Stimulated activated CD8-positive, alpha-beta memory T cell treated with anti-CD3 and anti-CD28 coated beads, Interleukin-4, amount 100 ng/mL, for 4 hours (primary cell): ENCODE data around the gene DHPS.
A peak's percentile ranks its signal among the peaks of the same experiment; 100 is the strongest.
"Not testable (repeated sequence)": the region's sequence is repeated elsewhere in the genome, so short reads cannot be mapped to it uniquely, and the experiment has no call there.

ENCODE experiments used
- DNase-seq, 2 donors: peaks; one replicate each; pipeline ENCODE4 v3.0.0-alpha.2; 2020; ENCODE audit warnings: low read depth in 2 of 2, low spot score in 1 of 2

The DHPS gene

DNA sequence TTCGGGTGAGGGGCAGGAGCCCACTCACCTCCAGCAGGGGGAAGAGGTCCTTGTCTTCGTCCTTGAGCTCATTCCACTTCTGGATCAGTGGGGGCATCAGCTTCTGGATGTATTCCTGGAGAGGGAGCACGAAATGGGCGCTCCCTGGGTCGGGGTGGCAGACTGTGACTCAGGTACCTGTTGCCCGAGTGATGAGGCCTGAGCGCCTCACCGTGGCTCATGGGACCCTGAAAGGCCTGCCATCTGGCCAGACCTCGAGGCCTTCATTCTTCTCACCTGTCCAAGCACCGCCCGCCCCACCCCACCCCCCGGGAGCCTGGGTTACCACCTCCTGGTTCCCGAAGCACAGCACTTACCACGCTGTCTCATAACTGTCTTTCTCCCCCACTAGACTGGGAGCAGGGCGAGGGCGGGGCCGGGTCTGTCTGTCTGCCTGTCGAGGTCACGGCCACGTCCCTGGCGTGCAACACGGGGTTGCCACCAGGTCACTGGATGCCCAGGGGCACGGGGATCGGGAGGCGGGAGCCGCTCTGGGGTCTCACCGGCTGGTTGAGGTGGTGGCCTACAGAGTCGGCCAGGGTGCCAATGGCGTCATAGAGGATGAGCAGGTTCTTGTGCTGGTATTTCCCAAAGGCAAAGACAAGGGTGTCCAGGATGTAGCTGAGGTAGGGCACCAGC is 24.1 kb upstream of the DHPS start:
- DNase-seq, result no peak

DNA sequence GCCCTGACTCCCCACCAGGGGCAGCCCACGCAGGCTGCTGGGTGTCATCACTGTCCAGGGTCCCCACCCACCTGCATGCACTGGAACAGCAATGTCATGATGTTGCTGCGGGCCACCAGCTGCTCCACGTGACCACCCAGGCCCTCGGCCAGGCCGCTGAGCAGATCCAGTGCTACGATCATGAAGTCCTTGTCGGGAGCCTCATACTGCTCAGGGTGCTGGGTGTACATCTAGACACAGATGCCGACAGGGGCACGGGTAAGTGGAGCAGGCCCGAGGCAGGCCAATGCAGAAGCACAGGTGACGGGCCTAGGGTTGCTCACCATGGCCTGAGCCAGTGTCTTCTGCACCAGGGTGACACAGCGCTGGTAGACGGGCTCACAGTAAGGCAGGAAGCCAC is 23.5 kb upstream of the DHPS start:
- no peak for DNase-seq

DNA sequence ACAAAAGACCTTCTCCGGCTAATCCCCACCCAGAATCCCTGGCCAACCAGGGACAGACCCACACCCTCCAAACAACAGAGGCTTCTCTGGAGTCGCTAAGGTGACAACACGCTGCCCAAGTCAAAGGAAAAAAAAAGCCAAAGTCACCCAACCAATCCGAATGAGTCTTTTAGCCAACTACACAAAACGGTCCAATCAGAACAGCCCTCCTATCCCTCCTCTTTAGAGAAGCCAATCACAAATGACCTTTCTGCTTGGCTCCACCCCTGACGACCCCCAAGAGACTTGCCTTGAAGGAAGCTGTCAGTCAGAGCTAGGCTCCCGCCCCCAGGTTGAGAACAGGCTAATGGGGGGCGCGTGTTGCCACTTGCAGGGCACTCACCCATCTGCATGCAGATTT is 21.4 kb upstream of the DHPS start:
- DNase-seq, result no peak

DNA sequence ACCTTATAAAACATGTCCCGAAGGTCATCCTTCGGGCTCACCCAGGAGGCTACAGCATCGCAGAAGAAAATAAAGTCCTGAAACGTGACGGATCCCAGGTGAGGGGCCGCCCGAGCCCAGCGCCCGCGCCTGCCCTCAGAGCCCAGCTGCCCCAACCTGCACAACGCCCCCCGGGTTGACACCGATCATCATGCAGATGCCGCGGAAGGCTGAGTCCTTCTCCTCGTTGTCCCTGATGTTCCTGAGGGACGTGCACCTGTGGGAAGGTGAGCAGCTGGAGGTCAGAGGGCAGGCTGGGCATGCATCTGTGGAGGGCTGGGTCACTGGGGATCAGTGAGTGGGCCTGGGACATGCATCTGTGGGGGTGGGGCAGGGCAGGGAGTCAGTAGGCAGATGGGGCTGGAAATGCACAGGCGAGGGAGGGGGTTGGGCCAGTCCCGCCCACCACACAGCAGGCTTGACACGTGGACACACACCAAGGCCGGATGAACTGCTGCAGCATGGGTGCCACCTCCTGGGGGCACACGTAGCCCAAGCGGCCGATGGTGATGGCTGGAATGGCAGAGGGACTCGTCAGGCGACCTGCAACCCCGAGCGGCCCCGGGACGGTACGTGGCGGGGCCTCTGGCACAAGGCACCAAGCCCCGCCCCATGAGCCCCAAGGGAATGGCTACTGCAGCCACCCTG is 20.1 kb upstream of the DHPS start:
- no peak for DNase-seq

DNA sequence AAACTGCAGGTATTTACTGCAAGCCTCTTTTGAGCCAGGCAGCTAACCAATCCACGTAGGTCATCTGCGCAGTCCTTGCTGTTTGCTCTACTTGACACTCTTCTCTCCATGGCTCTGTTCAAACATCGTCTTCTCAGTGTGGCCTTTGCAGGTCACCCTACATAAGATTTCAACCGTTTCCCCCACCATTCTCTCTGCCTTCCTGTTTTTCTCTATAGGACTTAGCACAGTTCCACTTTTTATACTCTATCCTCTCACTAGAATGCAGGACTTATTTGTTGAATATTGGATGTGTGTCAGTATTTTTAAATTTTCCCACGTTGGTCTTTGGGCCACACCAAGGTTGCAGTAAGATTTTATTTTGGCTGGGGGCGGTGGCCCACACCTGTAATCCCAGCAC is 16.5 kb upstream of the DHPS start:
- DNase-seq, result no peak

DNA sequence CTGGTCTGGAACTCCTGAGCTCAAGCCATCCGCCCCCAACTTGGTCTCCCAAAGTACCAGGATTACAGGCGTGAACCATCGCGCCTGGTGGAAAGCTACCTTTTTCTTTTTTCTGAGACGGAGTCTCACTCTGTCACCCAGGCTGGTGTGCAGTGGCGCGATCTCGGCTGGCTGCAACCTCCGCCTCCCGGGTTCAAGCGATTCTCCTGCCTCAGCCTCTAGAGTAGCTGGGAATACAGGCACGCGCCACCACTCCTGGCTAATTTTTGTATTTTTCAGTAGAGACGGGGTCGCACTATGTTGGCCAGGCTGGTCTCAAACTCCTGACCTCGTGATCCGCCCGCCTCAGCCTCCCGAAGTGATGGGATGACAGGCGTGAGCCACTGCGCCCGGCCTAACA is 15.7 kb upstream of the DHPS start:
- not testable (repeated sequence) for DNase-seq

DNA sequence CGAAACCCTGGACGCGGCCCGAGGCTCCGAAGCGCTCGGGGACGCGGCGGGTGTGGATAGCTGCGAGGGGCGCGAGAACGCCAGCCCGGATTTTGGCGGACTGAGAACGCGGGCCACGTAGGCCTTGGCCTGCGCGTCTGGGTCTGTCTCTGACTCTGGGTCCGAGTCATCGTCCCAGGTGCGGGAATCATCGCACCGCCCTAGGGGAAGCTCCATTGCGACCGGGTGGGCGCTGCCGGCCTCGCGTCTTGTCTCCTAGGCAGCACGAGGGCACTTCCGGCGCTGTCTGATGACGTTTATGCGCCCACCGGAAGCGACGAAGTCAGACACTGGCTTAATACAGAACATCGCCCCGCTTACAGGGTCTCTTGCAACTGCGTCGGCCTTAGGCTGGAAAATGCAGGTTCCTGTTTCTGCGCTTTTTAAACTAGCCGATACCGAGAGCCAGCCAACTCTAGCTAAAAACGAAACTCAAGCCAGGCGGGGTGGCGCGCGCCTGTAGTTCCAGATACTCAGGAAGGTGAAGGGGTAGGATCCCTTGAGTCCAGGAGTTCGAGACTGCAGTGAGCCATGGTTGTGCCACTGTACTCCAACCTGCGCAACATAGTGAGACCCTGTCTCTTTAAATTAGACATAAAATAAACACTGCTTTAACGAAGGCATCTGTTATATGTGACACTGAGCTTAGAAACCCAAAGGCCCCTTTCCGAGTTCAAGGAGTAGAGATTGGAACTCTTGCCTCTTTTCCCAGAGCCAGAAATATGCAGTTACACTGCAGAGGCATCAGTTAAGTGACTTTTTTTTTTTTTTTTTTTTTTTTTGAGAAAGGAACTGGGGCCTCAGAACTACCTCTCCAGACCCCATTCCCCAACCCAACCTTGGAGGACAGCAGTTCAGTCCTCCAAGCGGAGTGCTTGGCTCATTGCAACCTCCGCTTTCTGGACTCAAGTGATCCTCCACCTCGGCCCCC is 15.0 kb upstream of the DHPS start, which contains the start of gene FBXW9:
FBXW9 (minus strand) TSS at position 266 of the 970 bp plus-strand sequence; CDS start at position 216, 50 bp downstream.
- DNase-seq, result peak; percentile 95 to 99

DNA sequence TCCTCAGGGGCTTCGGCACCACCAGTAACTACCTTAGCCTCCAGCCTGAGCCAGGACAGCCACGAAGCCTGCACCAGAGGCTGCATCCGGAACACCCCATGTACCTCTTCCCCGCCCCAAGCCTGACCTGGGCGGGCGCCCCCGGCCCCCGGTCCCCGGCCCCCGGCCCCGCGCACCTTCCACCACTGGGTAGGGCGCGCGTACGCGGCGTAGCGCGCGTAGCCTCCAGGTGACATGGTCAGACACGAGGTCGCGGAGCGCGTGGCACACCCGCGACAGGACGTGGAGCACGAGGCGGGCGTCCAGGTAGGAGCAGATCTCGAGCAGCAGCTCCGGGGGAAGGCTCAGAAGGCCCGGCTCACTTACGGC is 14.3 kb upstream of the DHPS start:
- DNase-seq, result no peak

DNA sequence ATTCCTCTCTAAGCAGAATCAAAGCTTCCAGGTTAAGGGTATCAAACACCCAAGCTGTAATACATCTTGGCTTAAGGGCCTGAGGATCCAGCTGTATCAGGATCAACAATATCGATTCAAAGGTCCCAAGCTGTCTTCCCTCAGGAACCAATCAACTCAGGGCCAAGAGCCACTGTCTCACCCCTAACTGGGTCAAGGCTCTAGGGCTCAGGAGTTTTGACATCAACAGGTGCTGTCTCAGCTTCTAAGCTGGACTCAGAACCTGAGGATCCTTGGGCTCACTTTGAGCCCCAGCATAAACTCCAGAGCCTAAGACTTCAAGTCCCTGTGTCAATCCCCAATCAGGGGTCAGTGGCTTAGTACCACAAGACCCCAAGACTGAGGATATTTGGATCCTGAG is 13.8 kb upstream of the DHPS start:
- no peak for DNase-seq

DNA sequence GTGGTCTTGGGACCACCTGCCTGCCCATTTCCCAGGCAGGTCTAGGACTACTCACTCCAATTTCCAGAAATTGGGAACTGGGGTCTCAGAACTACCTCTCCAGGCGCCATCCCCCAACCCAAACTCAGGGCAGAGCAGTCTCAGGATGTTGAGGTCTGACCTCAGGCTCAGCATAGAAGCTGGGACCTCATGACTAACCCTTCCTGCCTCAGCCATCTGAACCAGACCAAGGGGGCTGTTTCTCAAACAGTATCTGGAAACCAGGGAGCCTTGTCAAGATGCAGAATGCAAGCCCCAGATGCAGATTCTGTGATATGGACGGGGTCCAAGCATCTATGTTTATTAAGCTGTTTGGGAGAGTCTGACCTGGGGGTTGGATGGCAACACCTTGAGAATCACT is 13.4 kb upstream of the DHPS start:
- DNase-seq, result no peak

DNA sequence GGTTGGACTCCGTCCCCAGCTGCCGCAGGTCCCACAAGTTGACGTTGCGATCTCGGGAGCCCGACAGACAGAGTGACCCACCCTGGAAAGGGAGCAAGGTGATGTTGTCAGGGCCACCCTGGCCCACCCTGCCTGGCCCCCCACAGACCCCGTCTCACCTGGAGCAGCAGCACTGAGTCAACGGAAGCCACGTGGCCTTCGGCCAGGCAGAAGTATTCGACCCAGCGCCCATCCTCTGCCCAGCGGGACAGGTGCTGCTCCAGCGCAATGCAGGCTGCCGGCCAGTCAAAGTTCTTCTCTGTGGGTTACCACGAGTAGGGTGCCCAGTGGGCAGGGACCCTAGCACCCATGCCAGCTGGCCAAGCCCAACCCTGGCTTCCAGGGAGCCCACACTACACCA is 13.0 kb upstream of the DHPS start:
- no peak for DNase-seq

DNA sequence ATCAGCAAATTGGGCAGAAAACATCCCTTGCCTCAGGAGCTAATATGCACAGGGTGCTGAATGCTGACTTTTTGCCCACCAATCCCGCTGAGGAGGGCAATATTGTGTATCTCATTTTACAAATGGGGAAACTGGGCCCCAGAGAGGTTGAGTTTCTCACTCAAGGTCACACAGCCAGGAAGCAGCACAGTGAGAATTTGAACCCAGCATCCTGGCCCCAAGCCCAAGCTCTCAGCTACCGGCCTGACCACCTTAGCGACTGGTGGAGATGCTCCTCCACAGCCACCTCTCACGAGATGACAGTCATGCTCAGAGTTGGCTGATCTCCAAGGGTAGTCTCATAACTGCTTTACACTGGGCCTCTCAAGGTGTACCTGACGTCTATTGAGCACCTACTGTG is 11.3 kb upstream of the DHPS start:
- DNase-seq, result no peak

DNA sequence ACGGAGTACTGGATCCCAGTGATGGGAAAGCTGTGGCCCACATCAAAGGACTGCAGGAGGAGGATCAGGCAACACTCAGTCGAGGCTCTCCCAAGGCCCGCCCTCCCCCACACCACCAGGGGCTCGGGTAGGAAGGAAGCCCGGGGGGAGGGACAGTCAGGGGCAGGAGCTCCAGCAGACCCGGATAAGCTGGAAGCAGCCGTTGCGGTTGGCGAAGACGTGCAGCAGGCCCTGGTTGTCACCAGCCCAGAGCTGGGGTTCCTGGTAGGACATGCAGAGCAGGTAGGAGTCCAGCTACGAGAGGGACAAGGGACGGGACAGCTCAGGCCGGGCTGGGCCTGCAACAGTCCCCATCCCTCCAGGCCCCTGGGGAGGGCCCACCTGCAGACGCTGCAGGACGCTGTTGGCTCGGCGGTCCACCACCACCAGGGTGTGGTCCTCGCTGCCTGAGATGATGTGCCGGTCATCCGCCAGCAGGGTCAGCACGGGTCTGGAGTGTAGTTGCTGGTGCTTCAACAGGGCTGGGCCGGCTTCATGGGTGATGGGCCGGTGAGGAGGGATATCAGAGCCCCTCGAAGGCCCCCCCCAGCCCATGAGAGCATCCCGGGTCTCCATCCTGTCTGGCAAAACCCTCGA is 8.0 kb upstream of the DHPS start:
- DNase-seq, result no peak

DNA sequence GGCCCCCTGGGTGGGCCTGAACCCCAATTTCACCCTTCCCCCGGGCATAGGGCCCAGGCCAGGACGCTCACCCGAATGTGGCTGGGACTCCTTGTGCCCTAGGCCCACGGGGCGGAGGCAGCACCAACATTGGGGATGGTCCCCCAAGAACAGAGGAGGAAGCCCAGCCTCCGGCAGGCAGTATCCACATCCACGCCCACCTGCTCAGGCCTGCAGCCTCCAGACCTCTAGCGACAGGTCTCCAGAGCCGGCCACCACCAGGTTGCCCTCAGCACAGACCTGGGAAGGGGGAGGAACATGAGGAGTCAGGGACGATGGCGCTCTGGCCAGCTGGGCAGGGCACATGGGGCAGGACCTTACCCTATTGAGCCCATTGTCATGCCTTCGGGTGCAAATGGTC is 7.3 kb upstream of the DHPS start:
- no peak for DNase-seq

DNA sequence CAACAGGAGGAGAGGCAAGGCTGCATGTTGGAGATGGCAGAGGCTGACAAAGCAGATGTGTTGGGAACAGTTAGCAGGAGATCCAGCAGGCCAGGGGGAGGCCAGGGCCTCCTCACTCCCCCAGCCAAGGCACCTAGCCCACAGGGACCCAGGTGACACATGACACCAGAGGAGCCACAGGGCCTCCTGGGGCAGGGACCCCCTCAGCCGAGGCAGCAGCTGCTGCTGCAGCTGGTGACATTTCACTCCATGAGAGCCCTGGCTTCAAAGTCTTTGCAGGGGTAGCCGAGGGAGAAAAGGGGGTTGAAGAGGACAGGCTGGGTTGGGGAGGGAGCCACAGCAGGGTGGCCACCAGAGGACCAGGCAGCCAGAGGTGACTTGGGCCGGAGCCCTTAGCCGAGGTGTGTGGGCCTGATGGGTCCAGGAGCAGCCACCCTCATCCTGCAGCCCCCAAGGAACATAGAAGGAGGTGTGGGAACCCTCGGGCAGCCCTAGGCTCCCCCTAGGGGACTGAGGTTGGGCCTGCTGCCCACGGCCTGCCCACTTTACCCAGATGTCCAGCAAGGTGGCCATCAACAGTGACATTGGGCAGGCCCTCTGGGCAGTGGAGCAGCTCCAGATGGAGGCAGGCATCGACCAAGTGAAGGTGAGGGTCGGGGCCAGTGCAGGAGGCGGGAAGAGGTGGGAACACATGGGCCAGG is 6.0 kb upstream of the DHPS start, which contains the start of gene GNG14:
GNG14 (plus strand) TSS at position 503 of the 701 bp plus-strand sequence; CDS start at position 554, 51 bp downstream.
- DNase-seq, result no peak

DNA sequence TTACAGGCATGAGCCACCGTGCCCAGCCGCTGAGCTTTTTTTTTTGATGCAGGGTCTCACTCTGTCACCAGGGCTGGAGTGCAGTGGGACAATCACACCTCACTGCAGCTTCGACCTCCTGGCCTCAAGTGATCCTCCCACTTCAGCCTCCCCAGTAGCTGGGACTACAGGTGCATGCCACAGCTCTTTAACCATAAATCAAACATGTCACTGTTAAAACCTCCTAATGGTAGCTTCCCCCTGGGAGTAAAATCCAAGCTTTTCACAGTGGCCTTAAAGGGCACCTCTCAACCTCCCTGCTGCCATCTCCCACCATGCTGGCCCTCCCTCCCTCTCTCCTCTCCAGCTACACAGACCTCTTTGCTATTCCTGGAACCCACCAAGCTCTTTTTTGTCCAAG is 4.2 kb upstream of the DHPS start:
- no peak for DNase-seq

DNA sequence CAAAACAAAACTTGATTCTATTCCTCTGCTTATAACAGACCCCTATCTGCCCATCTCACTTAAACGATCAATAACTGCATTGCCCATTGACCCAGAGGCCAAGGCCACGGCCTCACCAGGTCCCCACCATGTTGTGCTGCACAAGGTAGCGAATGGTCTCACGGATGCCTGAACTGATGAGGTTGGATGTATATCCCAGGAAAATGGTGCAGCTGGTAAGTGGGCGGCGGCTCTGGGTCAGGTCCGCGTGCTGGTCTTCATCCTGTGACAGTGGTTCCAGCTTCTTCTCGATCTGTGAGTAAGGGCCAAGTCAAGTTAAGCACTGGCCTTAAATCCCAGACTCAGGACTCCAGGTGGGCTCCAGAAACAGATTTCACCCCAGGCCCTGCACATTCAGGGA is 1.6 kb downstream of the DHPS start:
- DNase-seq, result no peak

DNA sequence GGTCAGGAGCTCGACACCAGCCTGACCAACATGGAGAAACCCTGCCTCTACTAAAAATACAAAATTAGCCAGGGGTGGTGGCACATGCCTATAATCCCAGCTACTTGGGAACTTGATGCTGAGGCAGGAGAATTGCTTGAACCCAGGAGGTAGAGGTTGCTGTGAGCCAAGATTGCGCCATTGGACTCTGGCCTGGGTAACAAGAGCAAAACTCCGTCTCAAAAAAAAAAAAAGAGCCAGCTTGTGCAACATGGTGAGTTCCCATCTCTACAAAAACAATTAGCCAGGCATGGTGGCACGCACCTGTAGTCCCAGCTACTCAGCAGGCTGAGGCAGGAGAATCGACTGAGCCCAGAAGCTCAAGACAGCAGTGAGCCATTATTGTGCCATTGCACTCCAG is 3.6 kb downstream of the DHPS start:
- DNase-seq, result not testable (repeated sequence)

DNA sequence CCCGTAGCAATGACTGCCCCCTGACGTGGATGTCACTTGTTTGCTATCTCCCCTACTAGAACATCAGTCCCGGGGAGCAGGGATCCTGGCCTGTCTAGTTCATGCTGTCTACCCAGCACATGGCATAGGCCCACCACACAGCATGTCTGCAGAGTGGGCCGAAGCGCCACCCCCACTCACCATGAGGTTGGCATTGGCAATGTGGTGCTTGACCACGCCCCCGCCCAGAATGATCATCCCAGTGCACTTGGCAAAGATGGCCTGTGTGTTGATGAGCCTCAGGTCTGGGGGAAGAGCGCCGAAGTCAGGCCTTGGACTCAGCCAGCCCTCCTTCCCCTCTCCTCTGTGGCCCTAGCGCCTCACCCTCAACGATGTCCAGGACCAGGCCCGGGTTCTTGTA is 4.8 kb downstream of the DHPS start:
- DNase-seq, result no peak

DNA sequence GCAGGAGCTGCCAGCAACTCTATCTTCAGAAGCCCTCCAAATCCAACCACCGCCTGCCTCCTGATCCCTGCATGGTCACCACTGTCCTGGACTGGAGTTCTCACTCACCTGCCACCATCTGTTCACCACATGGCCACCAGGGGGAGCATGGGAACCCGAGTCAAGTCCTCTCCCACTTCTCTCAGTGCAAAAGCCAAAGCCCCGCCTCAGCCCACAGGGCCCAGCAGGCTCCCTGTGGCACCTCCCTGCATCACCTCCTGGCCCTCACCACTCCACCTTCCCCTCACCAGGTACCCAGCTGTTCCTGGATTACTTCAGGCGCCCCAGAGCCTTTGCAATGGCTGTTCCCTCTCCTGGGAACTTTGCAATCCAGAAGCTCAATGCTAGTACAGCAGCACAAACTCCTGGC is 5.3 kb downstream of the DHPS start:
- peak; percentile 61 to 84 for DNase-seq

DNA sequence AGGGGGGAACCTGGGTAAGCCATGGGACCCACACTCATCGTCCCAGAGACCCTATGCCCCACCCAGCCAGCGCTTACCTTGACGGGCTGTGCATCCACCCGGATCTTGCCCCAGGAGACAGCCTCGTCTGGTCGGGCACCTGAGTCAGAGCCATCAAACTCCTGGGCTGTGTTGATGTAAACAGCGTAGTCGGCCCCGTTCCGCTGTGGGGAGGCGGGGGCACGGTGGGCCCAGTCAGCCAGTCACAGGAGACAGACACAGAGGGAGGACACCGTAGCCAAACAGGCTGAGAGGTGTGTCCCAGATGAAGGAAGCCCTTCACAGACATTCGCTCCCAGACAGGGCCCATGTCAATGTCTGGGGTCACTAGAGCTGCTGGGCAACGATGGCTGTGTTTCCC is 5.7 kb downstream of the DHPS start:
- DNase-seq, result no peak
